Superior temporal gyrus (tissue), 1 donor: Measurements from ENCODE around the gene CAMKMT.

Source experiments
- DNase-seq: peaks from one replicate; pipeline ENCODE4 v3.0.0-alpha.2; 2016; ENCODE audit errors: extremely low spot score

The CAMKMT gene

DNA sequence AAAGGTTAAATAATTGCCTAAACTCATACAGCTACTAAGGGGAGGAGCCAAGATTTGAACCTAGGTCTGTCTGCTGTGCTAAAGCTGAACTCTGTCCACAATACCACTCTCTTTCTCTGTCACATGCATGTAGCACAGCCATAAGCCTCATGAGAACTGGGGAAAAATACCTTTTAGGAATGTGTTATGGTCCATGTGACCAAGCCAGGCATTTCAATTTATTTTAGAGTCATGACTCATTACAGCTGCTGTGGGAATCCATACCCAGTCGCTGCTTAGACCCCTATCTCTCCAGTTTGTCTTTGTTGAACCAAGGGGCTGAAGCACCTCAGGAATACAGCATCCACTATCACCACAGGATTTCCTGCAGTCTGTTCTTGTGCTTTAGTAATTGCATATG lies 379.8 kb downstream of the CAMKMT start:
- DNase-seq, result no peak

- no peak for DNase-seq
Measured at GRCh38 chr2:44742057-44742456, 380.3 kb downstream of the CAMKMT start.

GRCh38 chr2:44743473-44743872 lies 381.7 kb downstream of the CAMKMT start:
- no peak for DNase-seq

DNA sequence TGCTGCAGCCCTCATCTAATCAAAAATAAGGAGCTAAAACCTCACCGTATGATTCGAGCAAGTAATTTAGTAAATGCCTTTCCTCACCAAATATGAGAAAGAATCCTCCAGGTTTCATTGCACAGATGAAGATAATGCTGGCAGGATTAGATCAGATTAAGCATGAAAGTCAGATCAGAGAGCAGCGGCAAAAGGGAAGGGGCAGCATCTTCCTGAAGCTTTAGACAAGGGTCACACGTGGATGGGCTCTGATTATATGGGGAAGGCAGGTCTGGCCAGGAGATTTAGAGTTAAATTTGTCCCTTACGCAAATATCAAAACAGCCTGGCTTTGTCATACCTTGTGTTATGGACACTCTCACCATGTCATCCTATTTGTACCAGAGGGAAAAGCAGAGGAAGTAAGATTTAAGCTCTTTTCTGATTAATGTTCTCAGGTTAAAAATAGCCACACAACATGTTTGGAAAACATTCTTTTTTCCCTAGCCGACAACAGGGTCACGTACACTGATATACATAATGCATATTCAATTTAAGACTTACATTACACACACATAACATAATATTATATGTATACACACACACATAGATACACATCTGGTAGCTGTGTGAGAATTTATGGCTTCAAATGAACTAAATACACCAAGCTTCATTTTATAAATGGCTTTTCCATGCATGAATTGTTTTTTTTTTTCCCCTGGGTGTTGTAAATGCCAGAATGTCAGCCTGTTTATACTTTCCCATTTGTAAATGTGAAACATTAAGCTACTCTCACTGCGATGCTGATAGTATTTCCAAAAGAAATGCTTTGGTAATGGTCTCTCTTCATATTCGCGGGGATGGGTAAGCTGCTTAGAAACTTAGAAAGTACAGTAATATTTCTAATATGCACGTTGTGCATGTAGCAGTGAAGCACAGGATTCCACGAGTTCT lies 383.5 kb downstream of the CAMKMT start:
- DNase-seq, result no peak

DNA sequence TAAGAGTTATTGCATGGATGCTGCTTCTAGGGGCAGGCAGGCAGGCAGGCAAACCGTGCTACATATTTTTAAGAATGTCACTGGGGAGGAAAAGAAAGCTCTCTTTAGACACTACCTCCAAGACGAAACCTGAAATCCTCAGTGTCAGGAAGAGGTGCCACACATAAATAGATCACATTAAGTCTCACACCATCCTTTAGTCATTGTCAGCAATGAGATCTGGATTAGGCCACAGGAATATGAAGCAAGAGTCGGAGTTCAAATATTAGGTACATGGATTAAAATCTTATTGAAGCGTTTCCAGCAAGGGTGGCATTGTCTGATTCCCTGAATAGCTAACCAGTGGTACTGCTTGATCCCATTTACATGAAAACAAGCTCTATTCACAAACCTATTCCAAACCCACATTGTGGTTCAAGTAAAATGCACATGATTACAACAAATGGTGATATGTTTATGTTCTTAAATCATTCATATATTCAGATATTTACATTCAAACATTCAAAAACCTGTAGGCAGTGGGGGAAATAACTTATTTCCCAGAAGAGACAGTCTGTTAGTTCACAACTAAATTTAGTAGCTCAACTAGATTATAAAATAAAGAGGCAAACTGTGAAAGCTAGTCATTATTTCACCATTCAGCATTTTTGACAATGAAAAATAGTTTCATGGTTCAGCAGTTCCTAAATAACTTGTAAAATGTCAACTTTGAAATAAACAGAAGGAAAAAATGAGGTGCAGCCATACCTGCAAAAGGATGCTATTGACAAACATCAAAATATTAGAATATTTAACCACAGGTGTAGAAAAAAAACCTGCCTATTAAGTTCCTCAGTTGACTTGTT lies 384.4 kb downstream of the CAMKMT start:
- DNase-seq, result no peak

DNA sequence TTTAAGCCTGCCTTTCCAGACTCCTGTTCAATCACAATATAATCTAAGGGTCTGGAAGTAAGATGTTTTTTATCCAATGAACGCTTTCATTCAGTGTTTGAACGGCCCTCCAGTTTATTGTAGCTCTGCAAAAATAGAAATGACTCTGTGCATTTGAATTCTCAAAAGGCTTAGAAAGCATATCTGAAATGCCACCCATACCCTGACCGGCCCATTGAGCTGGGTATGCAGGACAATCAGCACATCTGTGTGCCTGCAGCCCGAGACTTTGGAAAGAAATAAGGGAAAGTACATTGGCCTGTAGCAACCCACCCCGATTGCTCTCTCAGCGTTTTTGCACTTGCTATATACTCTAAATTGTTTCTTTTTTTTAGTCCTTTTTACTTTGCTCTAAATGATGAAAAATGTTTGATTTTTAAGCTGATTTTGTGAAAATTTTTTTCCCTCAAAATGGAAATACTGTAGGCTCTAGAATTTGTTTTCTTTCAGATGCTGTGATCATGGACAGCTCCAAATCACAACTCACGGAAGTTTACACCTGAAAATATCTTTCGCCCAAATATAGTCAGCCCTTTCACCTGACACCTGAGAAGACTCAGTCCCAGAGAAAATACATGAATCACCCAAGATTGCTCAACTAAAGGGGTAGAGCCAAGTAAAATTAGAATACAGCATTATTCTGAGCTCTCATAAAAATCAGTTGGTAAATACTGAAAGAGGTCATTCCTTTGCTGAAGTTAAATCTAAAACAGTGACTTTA lies 385.3 kb downstream of the CAMKMT start:
- no peak for DNase-seq

- no peak for DNase-seq
Measured at GRCh38 chr2:44747794-44748193, 386.0 kb downstream of the CAMKMT start.

GRCh38 chr2:44751754-44752479 lies 390.2 kb downstream of the CAMKMT start:
- DNase-seq, result no peak

DNA sequence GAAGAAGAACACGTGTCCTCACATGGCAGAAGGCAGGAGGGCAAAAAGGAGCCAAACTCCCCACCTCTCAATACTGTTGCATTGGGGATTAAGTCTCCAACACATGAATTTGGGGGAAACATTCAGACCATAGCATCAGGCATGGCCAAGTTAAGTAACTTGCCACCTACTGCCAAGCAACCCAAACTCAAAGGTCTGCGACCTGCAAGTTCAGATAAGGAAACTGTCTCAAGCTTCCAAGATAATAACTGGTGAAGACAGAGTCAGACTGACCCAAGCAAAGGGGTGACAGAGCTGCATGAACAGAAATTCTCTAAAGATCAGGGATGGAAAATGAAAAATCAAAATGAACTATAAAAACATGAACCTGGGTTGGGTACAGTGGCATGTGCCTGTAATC lies 391.0 kb downstream of the CAMKMT start:
- no peak for DNase-seq

DNA sequence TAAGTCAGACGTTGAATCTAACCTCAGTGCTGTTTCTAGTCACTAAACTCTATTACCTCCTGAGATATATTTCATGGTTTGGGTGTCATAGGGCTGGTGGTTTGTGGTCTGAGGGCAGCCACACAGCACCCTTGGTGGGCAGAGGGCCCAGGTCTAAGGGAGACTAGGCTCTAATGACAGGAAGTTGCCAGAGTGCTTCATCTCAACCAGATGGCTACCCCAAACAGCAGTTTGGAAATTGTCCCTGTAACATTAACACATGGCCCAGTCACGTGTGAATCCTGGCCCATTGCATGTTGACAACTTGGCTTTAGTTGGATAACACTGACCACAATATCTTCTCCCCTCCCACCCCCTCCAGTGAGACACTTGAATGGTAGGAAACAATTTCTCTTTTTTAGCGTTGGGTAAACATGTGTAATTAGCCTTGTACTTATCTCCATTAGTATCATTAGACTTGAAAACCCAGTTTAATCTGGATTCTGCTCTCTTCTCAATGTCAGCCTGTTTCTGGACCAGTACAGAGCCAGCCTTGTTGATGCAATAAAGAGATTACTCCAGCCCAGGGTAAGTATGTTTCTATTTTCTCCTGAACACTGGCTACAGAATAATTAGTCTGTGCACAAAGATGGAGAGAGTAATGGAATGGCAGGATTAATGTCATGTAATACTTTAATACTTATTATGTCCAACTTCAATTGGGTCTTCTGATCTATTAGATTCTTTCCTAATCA lies 392.0 kb downstream of the CAMKMT start:
- no peak for DNase-seq

- no peak for DNase-seq
Measured at GRCh38 chr2:44758591-44758990, 396.8 kb downstream of the CAMKMT start.

- no peak for DNase-seq
Measured at GRCh38 chr2:44759823-44760222, 398.1 kb downstream of the CAMKMT start.

GRCh38 chr2:44763275-44763782 lies 401.6 kb downstream of the CAMKMT start:
- no peak for DNase-seq

GRCh38 chr2:44766220-44766619 lies 404.5 kb downstream of the CAMKMT start:
- no peak for DNase-seq

DNA sequence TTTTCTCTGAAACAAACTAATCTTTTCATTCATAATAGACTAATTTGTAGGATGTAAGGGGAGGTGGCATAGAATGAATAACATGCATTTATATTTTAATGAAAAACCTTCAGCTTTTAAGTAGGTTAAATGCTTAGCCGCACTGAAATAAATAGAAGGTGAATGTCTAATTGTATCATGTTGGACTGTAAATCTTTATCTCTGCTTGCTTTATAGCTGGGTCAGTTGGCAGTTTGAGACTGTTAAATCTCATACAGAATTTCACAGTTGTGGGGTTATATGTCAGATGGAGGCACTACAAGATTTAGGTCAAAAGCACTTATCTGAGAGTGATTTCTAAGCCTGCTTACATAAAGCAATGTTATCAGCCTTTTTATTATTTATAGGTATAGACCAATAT lies 405.0 kb downstream of the CAMKMT start:
- DNase-seq, result no peak

DNA sequence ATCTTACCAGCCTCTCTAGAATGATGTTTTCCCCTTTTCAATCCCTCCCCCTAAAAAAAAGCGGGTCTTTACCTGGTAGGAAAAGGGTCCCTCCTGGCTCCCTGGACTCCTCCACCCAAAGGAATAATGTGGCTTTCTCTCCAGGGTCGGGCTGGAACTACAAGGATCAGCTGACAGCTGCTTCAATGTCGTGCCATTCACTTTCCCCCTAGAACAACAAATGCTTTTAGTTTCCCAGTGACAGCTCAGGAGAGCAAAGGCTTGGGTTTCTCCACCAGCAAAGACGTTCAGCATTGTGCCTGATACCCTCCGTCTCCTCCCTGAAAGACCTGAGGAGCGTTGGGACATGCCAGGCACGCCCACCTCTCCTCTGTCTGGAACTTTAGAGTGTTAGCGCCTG lies 405.9 kb downstream of the CAMKMT start:
- DNase-seq, result no peak

DNA sequence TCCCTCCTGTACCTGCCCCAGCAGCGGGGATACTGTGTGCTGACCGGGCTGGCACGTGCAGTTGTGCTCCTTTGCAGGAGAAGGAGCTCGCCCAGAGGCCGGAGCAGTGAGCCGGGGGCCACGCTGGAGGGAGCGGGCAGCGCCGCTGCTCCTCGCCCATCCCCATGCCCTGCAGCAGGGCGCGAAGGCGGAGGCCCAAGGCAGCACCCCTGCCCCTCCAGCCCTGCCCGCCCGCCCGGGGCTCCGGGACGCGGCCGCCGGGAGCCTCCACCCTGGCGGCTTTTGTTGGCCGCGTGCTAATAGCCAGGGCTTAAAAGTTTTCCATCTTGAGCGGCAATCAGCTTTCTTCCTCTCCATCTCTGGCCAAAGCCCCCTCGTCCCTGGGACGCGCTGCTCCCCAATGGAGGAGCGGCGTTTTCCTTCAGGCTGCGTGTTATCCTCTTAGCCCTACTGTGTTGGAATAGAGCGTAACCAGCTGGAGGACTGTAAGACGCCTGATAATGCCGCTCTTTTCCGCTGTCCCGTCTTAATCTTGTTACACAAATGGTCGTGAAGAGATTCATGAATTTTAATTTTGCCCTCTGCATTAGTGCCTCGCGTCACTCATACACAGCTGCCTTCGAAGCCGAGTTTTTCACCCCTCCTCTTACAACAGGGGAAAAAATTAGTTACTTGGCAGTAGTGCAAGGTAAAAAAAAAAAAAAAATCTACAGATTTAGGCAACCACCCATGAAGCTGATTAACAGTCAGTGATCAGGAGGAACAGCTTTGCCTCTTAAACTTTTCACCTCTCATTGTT lies 406.9 kb downstream of the CAMKMT start:
- DNase-seq, result no peak

DNA sequence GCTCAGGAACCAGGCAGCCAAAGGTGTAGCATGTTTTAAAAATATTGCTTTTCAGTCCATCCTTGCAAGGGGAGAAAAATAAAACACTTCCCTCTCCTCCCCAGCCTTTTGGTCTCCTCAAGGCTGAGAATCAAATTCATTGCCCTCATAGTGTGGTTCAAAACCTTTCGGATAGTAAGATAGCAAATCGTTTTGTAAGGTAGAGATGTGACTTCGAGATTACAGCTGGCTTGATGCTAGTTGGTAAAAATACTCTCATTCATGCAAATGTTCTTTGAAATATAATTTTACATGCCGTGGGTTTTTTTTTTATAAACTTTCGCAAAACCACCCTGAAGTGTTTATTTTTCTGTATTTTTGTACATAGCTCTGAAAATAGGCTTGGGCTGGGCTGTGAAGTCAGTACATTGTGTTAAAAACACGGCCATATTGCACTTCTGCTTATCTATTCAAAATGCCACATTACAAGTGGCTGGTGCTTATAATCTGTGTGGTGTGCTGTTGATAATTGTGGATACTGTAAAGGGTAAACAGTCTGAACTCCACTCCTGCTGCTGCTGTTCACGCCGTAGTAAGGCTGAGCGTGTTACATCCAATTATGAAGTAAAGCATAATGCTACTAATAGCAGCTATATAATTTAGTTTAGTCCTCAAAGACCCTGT lies 407.7 kb downstream of the CAMKMT start:
- DNase-seq, result no peak
